CD4-positive, alpha-beta T cell treated with Interleukin-4 for 4 hours (primary cell): ENCODE measurements around the gene RGS9.
A peak's percentile ranks its signal among the peaks of the same experiment; 100 is the strongest.
"Not testable (repeated sequence)": the region's sequence is repeated elsewhere in the genome, so short reads cannot be mapped to it uniquely, and the experiment has no call there.

Source experiments
- DNase-seq: peaks from one replicate; pipeline ENCODE4 v3.0.0-alpha.2; 2020

RGS9 gene

GRCh38 chr17:65137021-65137939 lies at the start of gene RGS9:
Gene RGS9, plus strand, starts transcription at chr17:65137370. Its CDS starts 171 bp downstream, at chr17:65137541.
- peak; percentile 79 for DNase-seq

- DNase-seq, result no peak
Observed at GRCh38 chr17:65088621-65089360, 48.4 kb upstream of the RGS9 start.

GRCh38 chr17:65092262-65092661 lies 44.9 kb upstream of the RGS9 start:
- no peak for DNase-seq

GRCh38 chr17:65092721-65093356 lies 44.3 kb upstream of the RGS9 start:
- DNase-seq, result not testable (repeated sequence)

GRCh38 chr17:65093930-65094329 lies 43.2 kb upstream of the RGS9 start:
- no peak for DNase-seq

GRCh38 chr17:65095465-65095864 lies 41.7 kb upstream of the RGS9 start:
- no peak for DNase-seq

- DNase-seq, result not testable (repeated sequence)
Observed at GRCh38 chr17:65096382-65096781, 40.8 kb upstream of the RGS9 start.

GRCh38 chr17:65097110-65097509 lies 40.1 kb upstream of the RGS9 start:
- DNase-seq, result no peak

GRCh38 chr17:65099475-65099874 lies 37.7 kb upstream of the RGS9 start:
- no peak for DNase-seq

GRCh38 chr17:65099941-65100315 lies 37.2 kb upstream of the RGS9 start:
- peak; percentile 68 for DNase-seq

- DNase-seq, result peak; percentile 70
Observed at GRCh38 chr17:65100316-65101140, 36.6 kb upstream of the RGS9 start.

GRCh38 chr17:65101371-65101770 lies 35.8 kb upstream of the RGS9 start:
- no peak for DNase-seq

- DNase-seq, result no peak
Observed at GRCh38 chr17:65102235-65102634, 34.9 kb upstream of the RGS9 start.

- DNase-seq, result no peak
Observed at GRCh38 chr17:65102788-65103187, 34.4 kb upstream of the RGS9 start.

- DNase-seq, result no peak
Observed at GRCh38 chr17:65103431-65103830, 33.7 kb upstream of the RGS9 start.

GRCh38 chr17:65103896-65104295 lies 33.3 kb upstream of the RGS9 start:
- DNase-seq, result no peak

GRCh38 chr17:65104541-65104940 lies 32.6 kb upstream of the RGS9 start:
- DNase-seq, result no peak

- DNase-seq, result no peak
Observed at GRCh38 chr17:65104973-65105372, 32.2 kb upstream of the RGS9 start.

GRCh38 chr17:65108152-65108551 lies 29.0 kb upstream of the RGS9 start:
- no peak for DNase-seq

- no peak for DNase-seq
Observed at GRCh38 chr17:65109543-65109942, 27.6 kb upstream of the RGS9 start.

- DNase-seq, result no peak
Observed at GRCh38 chr17:65109990-65110680, 27.0 kb upstream of the RGS9 start.

GRCh38 chr17:65115839-65116238 lies 21.3 kb upstream of the RGS9 start:
- no peak for DNase-seq
